Measurements from ENCODE around the gene CDX1.

GRCh38 chr5:150161242-150162141 lies 5.1 kb upstream of the CDX1 start:
- no peak for TF ChIP-seq POLR2A (IDR thresholded peaks at IDR 0.05)
- TF ChIP-seq CTCF (IDR thresholded peaks at IDR 0.05) = peak in 6 of 7 experiments; percentile 69 to 96 (median 94)
- peak in 1 of 3 donors; percentile 6 for TF ChIP-seq POLR2AphosphoS5 (IDR thresholded peaks at IDR 0.05)
- no peak for TF ChIP-seq EP300 (IDR thresholded peaks at IDR 0.05)
